ENCODE measurements around the gene LRRC4B. TPM values are rescaled to one million over a fixed set of nuclear protein-coding genes. Genes with fewer than 3 reads are reported as not detected.

Gene LRRC4B
- total RNA-seq, 1 experiment from 2014 or later: 3.8 TPM

- no peak overlapping the region for H2BK12ac ChIP-seq (ENCODE audit: insufficient read length, low read depth, low read length)
- H3K23ac ChIP-seq (ENCODE audit: insufficient read length, low read depth, low read length): no peak overlapping the region
- no peak overlapping the region for H3K27ac ChIP-seq (ENCODE audit: insufficient read length, low read depth, low read length)
- DNase-seq: no peak
- no peaks in the 10 kb centered on the region for H3K79me2 ChIP-seq (ENCODE audit: insufficient read depth, low read length)
- no peak overlapping the region for H2BK120ac ChIP-seq (ENCODE audit: low read depth, low read length, poor library complexity, severe bottlenecking)
- H3K27me3 ChIP-seq (ENCODE audit: insufficient read depth, low read length): peaks cover 24% of the 10 kb centered on the region; the same call in 1 of the 2 replicates
- no peaks in the 10 kb centered on the region for H3K4me1 ChIP-seq (ENCODE audit: insufficient read depth, low read length)
- no peak overlapping the region for H3K14ac ChIP-seq (ENCODE audit: insufficient read depth, low read length)
- H4K20me1 ChIP-seq (ENCODE audit: control insufficient read depth, insufficient read depth, insufficient read length): no peaks in the 10 kb centered on the region
- no peak overlapping the region for H4K91ac ChIP-seq (ENCODE audit: insufficient read length, low read depth, low read length)
- H3K27me3 Mint-ChIP-seq (ENCODE audit: low read depth): peaks cover 44% of the 10 kb centered on the region
- no peak overlapping the region for H2BK20ac ChIP-seq (ENCODE audit: low read depth, low read length, poor library complexity, severe bottlenecking)
- no peak overlapping the region for H3K9ac ChIP-seq (ENCODE audit: extremely low read depth, insufficient read length, low read length)
- H3K4ac ChIP-seq (ENCODE audit: low read depth, low read length): no peak overlapping the region
- peaks cover 3% of the 10 kb centered on the region for H3K23me2 ChIP-seq (ENCODE audit: insufficient read length, low read depth, low read length, poor library complexity, severe bottlenecking)
- H3K18ac ChIP-seq (ENCODE audit: insufficient read length, low read depth, low read length): no peak overlapping the region
- no peak overlapping the region for H2AK5ac ChIP-seq (ENCODE audit: insufficient read length, low read length)
- H3K36me3 Mint-ChIP-seq (ENCODE audit: insufficient read depth in 1 of 3, low read depth in 3 of 3): no peaks in the 10 kb centered on the region; a peak in 2 of 7 replicates
- H2BK15ac ChIP-seq (ENCODE audit: low read depth, low read length): no peak overlapping the region
- no peaks in the 10 kb centered on the region for H3K9me3 Mint-ChIP-seq
- no peak overlapping the region for H3K56ac ChIP-seq (ENCODE audit: insufficient read length, low read depth, low read length)
- no peak overlapping the region for H2AFZ ChIP-seq (ENCODE audit: low read length)
- H3K4me2 ChIP-seq (ENCODE audit: insufficient read depth, insufficient read length, low read length): no peak overlapping the region
- WGBS (ENCODE audit: extremely low coverage, insufficient read length, low lambda C conversion rate): no CpG with 5 or more reads among the region's 11 CpGs
- no peak overlapping the region for H3K4me3 Mint-ChIP-seq
- no peak overlapping the region for H4K8ac ChIP-seq (replicated peaks; ENCODE audit: insufficient read length, low read depth, low read length)
- H3K9me3 ChIP-seq (ENCODE audit: control insufficient read depth, low read depth, low read length): no peaks in the 10 kb centered on the region
- no peak overlapping the region for H3K27ac Mint-ChIP-seq
- TF ChIP-seq CTCF (conservative IDR thresholded peaks at IDR 0.05): no peak
- no peak overlapping the region for H4K5ac ChIP-seq (ENCODE audit: insufficient read length, low read depth, low read length)
- no peaks in the 10 kb centered on the region for H3K79me1 ChIP-seq (ENCODE audit: insufficient read depth, low read depth, low read length, poor library complexity, severe bottlenecking)
- H3T11ph ChIP-seq (ENCODE audit: low read length): no peak overlapping the region
- no peak overlapping the region for H2BK5ac ChIP-seq (ENCODE audit: insufficient read length, low read length)
- peaks cover 2 to 11% of the 10 kb centered on the region in 2 experiments; a peak in 3 of 4 replicates for H3K4me1 Mint-ChIP-seq
Observed at GRCh38 chr19:50498219-50499056, 69.8 kb downstream of the LRRC4B start.
